K562 (cell line): ENCODE measurements around the gene CSTPP1. TPM values are rescaled to one million over a fixed set of nuclear protein-coding genes. Genes with fewer than 3 reads are reported as not detected.

Experiments
- JUN ChIP-seq, 2 experiments: sonication (generic) in 1 of 2; formaldehyde crosslinking in 1 of 2; IDR thresholded peaks; 2 replicates each; pipeline versions ENCODE4 v1.6.1 to v1.8.0; 2012 to 2022; ENCODE audit warnings: borderline replicate concordance in 2 of 2, mild to moderate bottlenecking in 2 of 2, improper control_type of control experiment in 1 of 2, low read depth in 1 of 2, low read length in 1 of 2, missing genetic modification reagents in 1 of 2
- polyA plus RNA-seq, 8 experiments: library from polyadenylated mRNA; depleted of rRNA in 4 of 8; stranded (reverse) in 5 of 8; unstranded in 3 of 8; fragments of >200 nt; fragmentation: Nextera tagmentation in 2 of 8; fragmentation: Illumina TruSeq in 1 of 8; extraction: Ambion mirVana in 2 of 8; extraction: Trizol in 1 of 8; gene quantifications; 2 replicates each; pipeline versions ENCODE4 v1.2.1 to v1.2.3, GENCODE V29; 2011 to 2014; ENCODE audit warnings: inconsistent platforms in 1 of 8, missing spikeins in 1 of 8
- total RNA-seq, 7 experiments: library from RNA; depleted of rRNA in 6 of 7; stranded (reverse); fragments of >200 nt in 6 of 7; fragmentation: Illumina TruSeq in 2 of 7; extraction: Trizol in 2 of 7; gene quantifications; 2 replicates each; pipeline versions ENCODE4 v1.2.1 to v1.2.3, GENCODE V29; 2011 to 2021; ENCODE audit warnings: low replicate concordance in 1 of 7
- TF ChIP-seq, protein P1 (sequence below): fragments of 450-650 bp; IDR thresholded peaks from 2 replicates; pipeline ENCODE4 v1.6.1; 2016; ENCODE audit warnings: mild to moderate bottlenecking, moderate library complexity
- TF ChIP-seq, protein P2 (sequence below), 2 experiments: fragments of 200-800 bp in 1 of 2; sonication (Bioruptor generic) in 1 of 2; sonication (generic) in 1 of 2; formaldehyde crosslinking in 1 of 2; IDR thresholded peaks in 1 of 2; conservative IDR thresholded peaks in 1 of 2; 2 replicates each; pipeline versions ENCODE4 v1.5.0 to v1.6.1; 2016 to 2020; ENCODE audit warnings: missing compliant biosample characterization in 1 of 2, missing genetic modification characterization in 1 of 2, missing genetic modification reagents in 1 of 2

Gene CSTPP1
- total and polyA plus RNA-seq, 9 of the 15 experiments (the other 6 are each of a cell fraction or from before 2014, with no cell fraction given) = 6.5 to 17.8 (median 9.2) TPM

DNA sequence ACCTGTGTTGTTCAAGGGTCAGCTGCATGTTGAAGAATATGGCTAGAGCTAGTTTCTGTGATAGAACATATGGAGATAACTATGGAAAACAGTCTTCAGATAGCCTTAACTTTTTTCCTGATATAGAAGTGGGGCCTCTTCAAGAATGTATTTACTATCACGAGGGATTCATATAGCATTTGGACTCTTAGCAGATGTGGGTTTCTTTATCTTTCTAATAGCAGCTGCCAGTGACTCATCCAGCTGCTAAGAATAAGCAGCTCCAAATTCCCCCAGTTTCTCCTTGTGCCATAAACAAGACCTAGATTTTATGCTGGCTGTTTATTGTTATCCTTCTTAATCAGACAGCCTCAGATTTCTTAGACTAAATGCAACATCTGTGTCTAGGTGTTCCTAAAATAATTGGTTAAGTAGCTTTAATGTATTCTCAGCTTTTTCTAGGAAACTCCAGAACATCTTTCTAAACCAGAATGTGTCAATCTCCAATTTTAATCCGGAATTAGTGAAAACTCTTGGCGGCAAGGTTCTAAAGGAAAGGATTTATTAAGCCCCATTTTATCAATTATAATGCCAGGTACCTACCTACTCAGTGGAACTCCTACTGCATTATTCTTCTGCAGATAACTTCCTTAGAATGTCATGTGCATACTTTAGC, 119.8 kb downstream of the CSTPP1 start (continued):
- TF ChIP-seq, protein P1, sequence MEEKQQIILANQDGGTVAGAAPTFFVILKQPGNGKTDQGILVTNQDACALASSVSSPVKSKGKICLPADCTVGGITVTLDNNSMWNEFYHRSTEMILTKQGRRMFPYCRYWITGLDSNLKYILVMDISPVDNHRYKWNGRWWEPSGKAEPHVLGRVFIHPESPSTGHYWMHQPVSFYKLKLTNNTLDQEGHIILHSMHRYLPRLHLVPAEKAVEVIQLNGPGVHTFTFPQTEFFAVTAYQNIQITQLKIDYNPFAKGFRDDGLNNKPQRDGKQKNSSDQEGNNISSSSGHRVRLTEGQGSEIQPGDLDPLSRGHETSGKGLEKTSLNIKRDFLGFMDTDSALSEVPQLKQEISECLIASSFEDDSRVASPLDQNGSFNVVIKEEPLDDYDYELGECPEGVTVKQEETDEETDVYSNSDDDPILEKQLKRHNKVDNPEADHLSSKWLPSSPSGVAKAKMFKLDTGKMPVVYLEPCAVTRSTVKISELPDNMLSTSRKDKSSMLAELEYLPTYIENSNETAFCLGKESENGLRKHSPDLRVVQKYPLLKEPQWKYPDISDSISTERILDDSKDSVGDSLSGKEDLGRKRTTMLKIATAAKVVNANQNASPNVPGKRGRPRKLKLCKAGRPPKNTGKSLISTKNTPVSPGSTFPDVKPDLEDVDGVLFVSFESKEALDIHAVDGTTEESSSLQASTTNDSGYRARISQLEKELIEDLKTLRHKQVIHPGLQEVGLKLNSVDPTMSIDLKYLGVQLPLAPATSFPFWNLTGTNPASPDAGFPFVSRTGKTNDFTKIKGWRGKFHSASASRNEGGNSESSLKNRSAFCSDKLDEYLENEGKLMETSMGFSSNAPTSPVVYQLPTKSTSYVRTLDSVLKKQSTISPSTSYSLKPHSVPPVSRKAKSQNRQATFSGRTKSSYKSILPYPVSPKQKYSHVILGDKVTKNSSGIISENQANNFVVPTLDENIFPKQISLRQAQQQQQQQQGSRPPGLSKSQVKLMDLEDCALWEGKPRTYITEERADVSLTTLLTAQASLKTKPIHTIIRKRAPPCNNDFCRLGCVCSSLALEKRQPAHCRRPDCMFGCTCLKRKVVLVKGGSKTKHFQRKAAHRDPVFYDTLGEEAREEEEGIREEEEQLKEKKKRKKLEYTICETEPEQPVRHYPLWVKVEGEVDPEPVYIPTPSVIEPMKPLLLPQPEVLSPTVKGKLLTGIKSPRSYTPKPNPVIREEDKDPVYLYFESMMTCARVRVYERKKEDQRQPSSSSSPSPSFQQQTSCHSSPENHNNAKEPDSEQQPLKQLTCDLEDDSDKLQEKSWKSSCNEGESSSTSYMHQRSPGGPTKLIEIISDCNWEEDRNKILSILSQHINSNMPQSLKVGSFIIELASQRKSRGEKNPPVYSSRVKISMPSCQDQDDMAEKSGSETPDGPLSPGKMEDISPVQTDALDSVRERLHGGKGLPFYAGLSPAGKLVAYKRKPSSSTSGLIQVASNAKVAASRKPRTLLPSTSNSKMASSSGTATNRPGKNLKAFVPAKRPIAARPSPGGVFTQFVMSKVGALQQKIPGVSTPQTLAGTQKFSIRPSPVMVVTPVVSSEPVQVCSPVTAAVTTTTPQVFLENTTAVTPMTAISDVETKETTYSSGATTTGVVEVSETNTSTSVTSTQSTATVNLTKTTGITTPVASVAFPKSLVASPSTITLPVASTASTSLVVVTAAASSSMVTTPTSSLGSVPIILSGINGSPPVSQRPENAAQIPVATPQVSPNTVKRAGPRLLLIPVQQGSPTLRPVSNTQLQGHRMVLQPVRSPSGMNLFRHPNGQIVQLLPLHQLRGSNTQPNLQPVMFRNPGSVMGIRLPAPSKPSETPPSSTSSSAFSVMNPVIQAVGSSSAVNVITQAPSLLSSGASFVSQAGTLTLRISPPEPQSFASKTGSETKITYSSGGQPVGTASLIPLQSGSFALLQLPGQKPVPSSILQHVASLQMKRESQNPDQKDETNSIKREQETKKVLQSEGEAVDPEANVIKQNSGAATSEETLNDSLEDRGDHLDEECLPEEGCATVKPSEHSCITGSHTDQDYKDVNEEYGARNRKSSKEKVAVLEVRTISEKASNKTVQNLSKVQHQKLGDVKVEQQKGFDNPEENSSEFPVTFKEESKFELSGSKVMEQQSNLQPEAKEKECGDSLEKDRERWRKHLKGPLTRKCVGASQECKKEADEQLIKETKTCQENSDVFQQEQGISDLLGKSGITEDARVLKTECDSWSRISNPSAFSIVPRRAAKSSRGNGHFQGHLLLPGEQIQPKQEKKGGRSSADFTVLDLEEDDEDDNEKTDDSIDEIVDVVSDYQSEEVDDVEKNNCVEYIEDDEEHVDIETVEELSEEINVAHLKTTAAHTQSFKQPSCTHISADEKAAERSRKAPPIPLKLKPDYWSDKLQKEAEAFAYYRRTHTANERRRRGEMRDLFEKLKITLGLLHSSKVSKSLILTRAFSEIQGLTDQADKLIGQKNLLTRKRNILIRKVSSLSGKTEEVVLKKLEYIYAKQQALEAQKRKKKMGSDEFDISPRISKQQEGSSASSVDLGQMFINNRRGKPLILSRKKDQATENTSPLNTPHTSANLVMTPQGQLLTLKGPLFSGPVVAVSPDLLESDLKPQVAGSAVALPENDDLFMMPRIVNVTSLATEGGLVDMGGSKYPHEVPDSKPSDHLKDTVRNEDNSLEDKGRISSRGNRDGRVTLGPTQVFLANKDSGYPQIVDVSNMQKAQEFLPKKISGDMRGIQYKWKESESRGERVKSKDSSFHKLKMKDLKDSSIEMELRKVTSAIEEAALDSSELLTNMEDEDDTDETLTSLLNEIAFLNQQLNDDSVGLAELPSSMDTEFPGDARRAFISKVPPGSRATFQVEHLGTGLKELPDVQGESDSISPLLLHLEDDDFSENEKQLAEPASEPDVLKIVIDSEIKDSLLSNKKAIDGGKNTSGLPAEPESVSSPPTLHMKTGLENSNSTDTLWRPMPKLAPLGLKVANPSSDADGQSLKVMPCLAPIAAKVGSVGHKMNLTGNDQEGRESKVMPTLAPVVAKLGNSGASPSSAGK = no peak
- TF ChIP-seq, protein P2, sequence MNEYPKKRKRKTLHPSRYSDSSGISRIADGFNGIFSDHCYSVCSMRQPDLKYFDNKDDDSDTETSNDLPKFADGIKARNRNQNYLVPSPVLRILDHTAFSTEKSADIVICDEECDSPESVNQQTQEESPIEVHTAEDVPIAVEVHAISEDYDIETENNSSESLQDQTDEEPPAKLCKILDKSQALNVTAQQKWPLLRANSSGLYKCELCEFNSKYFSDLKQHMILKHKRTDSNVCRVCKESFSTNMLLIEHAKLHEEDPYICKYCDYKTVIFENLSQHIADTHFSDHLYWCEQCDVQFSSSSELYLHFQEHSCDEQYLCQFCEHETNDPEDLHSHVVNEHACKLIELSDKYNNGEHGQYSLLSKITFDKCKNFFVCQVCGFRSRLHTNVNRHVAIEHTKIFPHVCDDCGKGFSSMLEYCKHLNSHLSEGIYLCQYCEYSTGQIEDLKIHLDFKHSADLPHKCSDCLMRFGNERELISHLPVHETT (CRISPR knock-in tag; conservative IDR thresholded peaks at IDR 0.05 in 1 of 2, IDR thresholded peaks at IDR 0.05 in 1 of 2) = peak in 1 of 2 experiments; percentile 91; a peak in 2 of 4 replicates
- TF ChIP-seq JUN (IDR thresholded peaks at IDR 0.05; ENCODE audit: borderline replicate concordance, low read depth, low read length) = peak; percentile 99
- TF ChIP-seq JUN (CRISPR knock-in tag; IDR thresholded peaks at IDR 0.05; ENCODE audit: borderline replicate concordance) = no peak
